Cardiac fibroblast (primary cell): ENCODE data around the gene HTR4.
"Not testable (repeated sequence)": the region's sequence is repeated elsewhere in the genome, so short reads cannot be mapped to it uniquely, and the experiment has no call there.

Experiments used
- DNase-seq, 2 donors: peaks; one replicate each; pipeline versions ENCODE4 v3.0.0 to v3.0.0-alpha.2; 2010; ENCODE audit warnings: low read depth in 2 of 2
- H3K4me3 ChIP-seq, 2 donors: replicated peaks in 1 of 2; 1 replicate in 1 of 2; 2 replicates in 1 of 2; pipeline ENCODE4 v1.5.1; 2011; ENCODE audit warnings: low read depth in 2 of 2, low read length in 2 of 2, mild to moderate bottlenecking in 2 of 2, moderate library complexity in 1 of 2
- TF ChIP-seq, protein P1 (sequence below): IDR thresholded peaks from one replicate; pipeline ENCODE4 v1.5.1; 2011; ENCODE audit warnings: low read depth, mild to moderate bottlenecking, low read length, inconsistent platforms

HTR4 gene

DNA sequence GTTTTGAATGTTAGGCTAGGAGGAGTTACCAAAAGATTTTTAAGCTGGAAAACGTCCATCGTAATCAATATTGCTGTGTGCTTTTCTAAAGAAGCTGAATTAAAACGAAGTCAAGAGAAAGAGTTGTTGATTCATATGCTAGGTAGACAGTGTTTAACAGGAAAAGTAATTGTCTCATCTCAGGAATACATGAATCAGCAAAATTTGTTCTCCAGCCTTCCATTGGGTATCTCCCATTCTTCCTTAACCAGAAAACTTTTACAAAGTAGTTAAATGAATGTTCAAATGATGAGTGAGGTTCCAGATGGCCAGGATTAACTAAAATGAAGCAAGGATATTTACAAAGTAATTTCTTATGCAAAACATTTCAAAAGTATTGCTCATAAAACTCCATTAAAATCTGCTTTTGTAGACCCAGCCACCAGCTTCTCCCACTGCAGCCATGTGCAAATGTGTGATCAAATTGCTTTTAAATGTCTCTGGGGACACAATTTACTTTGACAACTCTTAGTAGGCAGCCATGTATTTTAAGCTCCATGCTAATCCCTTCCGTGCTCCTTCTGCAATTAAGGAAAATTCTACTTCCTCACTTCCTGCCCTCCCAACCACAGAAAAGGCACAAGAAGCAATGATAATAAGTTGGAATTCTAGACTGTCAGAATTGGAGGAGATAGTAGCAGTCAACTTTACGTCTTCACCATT, 121.2 kb downstream of the HTR4 start:
- no peak overlapping the region for H3K4me3 ChIP-seq
- TF ChIP-seq, protein P1, sequence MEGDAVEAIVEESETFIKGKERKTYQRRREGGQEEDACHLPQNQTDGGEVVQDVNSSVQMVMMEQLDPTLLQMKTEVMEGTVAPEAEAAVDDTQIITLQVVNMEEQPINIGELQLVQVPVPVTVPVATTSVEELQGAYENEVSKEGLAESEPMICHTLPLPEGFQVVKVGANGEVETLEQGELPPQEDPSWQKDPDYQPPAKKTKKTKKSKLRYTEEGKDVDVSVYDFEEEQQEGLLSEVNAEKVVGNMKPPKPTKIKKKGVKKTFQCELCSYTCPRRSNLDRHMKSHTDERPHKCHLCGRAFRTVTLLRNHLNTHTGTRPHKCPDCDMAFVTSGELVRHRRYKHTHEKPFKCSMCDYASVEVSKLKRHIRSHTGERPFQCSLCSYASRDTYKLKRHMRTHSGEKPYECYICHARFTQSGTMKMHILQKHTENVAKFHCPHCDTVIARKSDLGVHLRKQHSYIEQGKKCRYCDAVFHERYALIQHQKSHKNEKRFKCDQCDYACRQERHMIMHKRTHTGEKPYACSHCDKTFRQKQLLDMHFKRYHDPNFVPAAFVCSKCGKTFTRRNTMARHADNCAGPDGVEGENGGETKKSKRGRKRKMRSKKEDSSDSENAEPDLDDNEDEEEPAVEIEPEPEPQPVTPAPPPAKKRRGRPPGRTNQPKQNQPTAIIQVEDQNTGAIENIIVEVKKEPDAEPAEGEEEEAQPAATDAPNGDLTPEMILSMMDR = no peak
- DNase-seq = no peak

DNA sequence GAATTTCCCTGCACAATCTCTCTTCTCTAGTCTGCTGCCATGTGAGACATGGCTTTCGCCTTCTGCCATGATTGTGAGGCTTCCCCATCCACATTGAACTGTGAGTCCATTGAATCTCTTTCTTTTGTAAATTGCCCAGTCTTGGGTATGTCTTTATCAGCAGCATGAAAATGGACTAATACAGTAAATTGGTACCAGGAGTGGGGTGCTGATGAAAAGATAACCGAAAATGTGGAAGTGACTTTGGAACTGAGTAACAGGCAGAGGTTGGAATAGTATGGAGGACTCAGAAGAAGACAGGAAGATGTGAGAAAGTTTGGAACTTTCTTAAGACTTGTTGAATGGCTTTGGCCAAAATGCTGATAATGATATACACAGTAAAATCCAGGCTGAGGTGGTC, 124.9 kb downstream of the HTR4 start:
- not testable (repeated sequence) for H3K4me3 ChIP-seq, DNase-seq

DNA sequence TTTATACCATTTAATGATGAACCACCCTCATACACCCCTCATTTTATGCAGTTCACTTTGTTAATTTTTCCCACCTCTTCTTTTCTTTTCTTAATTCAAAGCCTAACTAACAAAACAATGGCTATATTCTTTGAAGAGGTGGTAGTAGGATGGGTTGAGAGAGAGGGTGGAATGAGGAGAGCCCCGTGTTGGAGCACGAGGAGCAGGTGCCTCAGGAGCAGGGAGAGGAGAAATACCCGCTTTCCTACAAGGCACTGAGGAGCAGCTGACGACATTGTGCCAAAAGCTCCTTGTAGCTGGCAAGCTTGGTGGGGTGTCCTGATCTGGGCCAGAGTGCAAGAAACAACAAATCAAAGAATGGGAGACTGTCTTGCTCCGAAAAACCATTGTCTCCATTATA, 129.6 kb downstream of the HTR4 start:
- TF ChIP-seq, protein P1 = no peak

DNA sequence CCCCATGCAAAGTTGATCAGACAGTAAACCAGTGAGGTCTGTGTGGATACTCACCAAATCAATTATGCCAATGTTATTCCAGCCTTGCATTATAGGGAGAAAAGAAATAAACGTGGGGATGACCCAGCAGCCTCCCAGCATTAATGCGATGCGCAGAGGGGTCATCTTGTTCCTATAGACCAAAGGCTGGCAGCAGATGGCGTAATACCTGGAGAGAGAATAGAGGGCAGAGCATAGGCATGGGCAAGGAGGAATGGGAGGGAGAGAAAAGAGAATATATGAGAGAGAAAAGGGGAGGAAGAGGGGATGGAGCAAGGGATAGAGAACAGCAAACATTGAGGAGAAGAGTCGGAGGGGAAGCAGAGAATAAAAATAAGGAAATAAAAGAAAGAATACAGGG, 131.2 kb downstream of the HTR4 start:
- DNase-seq = no peak
- H3K4me3 ChIP-seq = no peak overlapping the region
- TF ChIP-seq, protein P1 = no peak

More for the DNA sequence above, 129.6 kb downstream of the HTR4 start:
- DNase-seq = no peak
- H3K4me3 ChIP-seq = no peak overlapping the region

DNA sequence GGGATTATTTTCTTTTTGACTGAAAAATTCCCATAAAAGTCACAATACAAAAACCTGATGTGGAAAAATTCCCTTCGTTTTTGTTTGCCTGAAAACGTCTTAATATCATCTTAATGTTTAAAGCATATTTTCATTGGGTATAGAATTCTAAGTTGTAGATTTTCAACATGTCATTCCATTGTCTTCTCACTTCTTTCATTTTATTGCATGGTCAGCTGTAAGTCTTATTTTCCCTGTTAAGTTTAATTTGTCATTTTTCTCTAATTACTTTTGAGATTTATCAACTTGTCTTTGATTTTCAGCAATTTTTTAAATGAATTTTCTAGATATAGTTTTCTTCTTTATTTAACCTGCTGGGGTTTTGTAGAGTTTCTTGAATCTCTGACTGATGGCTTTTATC, 138.9 kb downstream of the HTR4 start:
- H3K4me3 ChIP-seq = no peak overlapping the region
- TF ChIP-seq, protein P1 = no peak
- no peak for DNase-seq

DNA sequence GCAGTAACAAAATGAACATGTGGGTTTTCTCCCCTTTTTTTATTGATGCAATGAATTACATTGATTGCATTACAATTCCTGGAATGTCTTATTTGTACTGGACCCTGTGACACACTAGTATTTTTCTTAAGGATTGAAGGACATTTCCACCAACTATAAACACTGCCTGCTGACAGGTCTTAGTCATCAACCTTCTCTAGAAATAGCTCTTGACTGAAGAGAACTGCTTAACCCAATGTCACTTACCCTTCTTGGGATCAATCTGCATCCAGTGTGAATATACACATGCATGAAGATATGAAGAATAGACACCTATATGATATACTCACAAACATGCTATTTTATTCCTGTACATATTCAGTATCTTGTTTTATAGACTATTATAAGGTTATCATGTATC, 140.0 kb downstream of the HTR4 start:
- no peak for DNase-seq
- TF ChIP-seq, protein P1 = no peak
- H3K4me3 ChIP-seq = no peak overlapping the region

DNA sequence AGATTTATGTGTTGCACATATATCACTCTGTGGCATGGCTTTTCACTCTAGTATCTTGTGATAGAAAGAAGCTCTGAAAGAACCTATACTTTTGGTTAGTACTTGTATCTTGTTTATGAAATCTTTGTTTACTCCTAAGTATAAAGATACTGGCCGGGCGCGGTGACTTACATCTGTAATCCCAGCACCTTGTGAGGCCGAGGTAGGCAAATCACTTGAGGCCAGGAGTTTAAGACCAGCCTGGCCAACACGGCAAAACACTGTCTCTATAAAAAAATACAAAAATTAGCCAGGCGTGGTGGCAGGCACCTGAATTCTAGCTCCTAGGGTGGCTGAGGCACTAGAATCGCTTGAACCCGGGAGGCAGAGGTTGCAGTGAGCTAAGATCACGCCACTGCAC, 141.8 kb downstream of the HTR4 start:
- no peak for DNase-seq
- H3K4me3 ChIP-seq = no peak overlapping the region
- TF ChIP-seq, protein P1 = no peak
